Mucosa of descending colon (tissue), 3 donors: ENCODE data around the gene TAF11L7. TPM values are rescaled to one million over a fixed set of nuclear protein-coding genes. Genes with fewer than 3 reads are reported as not detected.
"Not testable (repeated sequence)": the region's sequence is repeated elsewhere in the genome, so short reads cannot be mapped to it uniquely, and the experiment has no call there.

Experiments
- ATAC-seq: fragments of 200-7000 bp; cut with Tn5 transposase; one replicate; pipeline ENCODE4 v1.9.1; 2020; ENCODE audit warnings: mild to moderate bottlenecking, moderate library complexity
- DNase-seq, 3 donors: peaks; one replicate each; pipeline ENCODE4 v3.0.0-alpha.2; 2020
- H3K36me3 ChIP-seq: fragments of 200-600 bp; one replicate; pipeline ENCODE4 v1.8.0; 2021; ENCODE audit warnings: low read depth, mild to moderate bottlenecking
- H3K4me1 ChIP-seq: fragments of 200-600 bp; one replicate; pipeline ENCODE4 v1.8.0; 2021; ENCODE audit warnings: low read depth, mild to moderate bottlenecking
- H3K4me3 ChIP-seq: fragments of 200-600 bp; one replicate; pipeline ENCODE4 v1.8.0; 2021; ENCODE audit warnings: mild to moderate bottlenecking
- H3K9me3 ChIP-seq: fragments of 200-600 bp; one replicate; pipeline ENCODE4 v1.8.0; 2021; ENCODE audit warnings: mild to moderate bottlenecking
- intact Hi-C, 2 donors: fragments of 100-400 bp; cut with DNase I in 1 of 2; cut with micrococcal nuclease in 1 of 2; formaldehyde crosslinking; loops; one replicate each; pipeline versions ENCODE4 v1.11.0 to v1.11.1; 2022; cut with DNase I, micrococcal nuclease
- total RNA-seq, 3 donors: library from RNA; stranded (reverse); fragmentation: NEBNext Ultra II Directional in 2 of 3; extraction: Animal tissue kit (Norgen Biotek cat#: 25700) in 2 of 3; gene quantifications; one replicate each; pipeline versions ENCODE4 v1.2.1 to v1.2.4, GENCODE V29; 2021 to 2023
- TF ChIP-seq, protein P1 (sequence below): fragments of 200-600 bp; IDR thresholded peaks from one replicate; pipeline ENCODE4 v1.8.0; 2022; ENCODE audit warnings: antibody characterized with exemption, mild to moderate bottlenecking
- donor health status: DM: no; HTN: no; CAD: no; lungs with moderate emphysema.
- donor health status: DM: no; HTN: no; CAD: no.
- donor health status: DM: no; HTN: yes; CAD: no.

TAF11L7 gene
- total RNA-seq, 3 donors from 2014 or later = not detected

DNA sequence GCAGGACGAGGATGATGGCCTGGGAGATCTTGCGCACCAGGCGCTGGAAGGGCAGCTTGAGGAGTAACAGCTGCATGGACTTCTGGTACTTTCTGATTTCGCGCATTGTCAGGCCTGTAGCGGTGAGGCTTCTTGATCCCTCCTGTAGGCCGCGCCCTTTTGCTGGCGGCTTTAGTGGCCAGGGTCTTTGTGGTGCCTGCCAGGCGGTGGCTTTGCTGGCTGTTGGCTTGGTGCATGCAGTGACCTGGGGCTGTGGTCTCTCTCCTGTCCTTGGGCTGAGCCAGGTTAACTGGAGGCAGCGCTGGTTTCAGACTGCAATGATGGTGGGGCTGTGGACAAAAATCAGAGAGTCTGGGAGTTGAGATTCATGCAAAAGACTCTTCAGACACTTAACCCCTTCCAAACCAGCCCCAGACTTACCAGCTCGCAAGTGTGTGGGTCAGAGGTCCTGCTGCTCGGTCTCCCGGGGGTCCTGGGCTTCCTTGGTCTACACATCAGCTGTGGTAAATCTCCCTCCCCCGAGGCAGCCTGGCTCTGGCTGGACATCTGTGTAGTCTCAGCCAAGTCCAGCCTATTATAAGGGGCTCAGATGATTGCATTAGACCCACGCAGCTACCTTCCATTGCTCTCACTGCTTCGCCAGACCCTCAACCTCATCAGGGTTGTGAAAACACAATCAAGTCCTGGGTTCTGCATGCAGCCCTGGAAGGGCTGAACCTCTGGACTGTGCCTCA lies 29.5 kb upstream of the TAF11L7 start:
- intact Hi-C loops = no loop called here
- Histone ChIP-seq H3K4me1 (no peaks in the 10 kb centered on the region), H3K4me3 (no peak overlapping the region), H3K36me3 (no peaks in the 10 kb centered on the region), H3K9me3 (no peaks in the 10 kb centered on the region)
- ATAC-seq = no peak
- TF ChIP-seq, protein P1, sequence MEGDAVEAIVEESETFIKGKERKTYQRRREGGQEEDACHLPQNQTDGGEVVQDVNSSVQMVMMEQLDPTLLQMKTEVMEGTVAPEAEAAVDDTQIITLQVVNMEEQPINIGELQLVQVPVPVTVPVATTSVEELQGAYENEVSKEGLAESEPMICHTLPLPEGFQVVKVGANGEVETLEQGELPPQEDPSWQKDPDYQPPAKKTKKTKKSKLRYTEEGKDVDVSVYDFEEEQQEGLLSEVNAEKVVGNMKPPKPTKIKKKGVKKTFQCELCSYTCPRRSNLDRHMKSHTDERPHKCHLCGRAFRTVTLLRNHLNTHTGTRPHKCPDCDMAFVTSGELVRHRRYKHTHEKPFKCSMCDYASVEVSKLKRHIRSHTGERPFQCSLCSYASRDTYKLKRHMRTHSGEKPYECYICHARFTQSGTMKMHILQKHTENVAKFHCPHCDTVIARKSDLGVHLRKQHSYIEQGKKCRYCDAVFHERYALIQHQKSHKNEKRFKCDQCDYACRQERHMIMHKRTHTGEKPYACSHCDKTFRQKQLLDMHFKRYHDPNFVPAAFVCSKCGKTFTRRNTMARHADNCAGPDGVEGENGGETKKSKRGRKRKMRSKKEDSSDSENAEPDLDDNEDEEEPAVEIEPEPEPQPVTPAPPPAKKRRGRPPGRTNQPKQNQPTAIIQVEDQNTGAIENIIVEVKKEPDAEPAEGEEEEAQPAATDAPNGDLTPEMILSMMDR = no peak
- no peak for DNase-seq

DNA sequence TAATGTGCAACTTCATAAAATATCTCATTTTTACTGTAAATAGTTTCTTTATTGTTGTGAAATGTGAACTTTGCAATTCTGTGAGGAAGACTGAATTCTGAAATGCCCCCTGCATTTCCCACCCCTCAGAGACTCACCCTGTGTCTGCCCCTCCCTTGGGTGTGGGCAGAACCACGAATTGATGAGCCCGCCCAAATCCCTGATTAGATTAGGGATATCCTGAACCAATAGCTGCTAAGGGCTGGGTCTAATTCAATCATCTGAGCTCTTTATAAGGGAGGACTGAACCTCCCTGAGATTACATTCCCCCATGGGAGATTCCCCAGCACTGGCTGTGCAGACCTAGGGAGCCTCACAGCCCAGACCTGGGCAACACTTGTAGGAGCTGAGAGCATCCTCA lies 24.5 kb upstream of the TAF11L7 start, which contains the start of gene TAF11L12:
TSS of gene TAF11L12 (plus strand) at position 301 of the 400 bp plus-strand sequence.
- ATAC-seq, intact Hi-C loops, H3K4me3 ChIP-seq, DNase-seq, H3K9me3 ChIP-seq, H3K4me1 ChIP-seq, H3K36me3 ChIP-seq: not testable (repeated sequence)

DNA sequence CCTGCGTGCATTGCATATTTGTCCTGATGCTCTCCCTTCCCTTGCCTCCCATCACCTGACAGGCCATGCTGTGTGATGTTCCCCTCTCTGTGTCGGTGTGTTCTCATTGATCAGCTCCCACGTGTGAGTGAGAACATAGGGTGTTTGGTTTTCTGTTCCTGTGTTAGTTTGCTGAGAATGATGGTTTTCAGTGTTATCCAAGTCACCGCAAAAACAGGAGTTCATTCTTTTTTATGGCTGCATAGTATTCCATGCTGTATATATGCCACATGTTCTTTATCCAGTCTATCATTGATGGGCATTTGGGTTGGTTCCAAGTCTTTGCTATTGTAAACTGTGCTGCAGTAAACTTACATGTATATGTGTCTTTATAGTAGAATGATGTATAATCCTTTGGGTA lies 21.9 kb upstream of the TAF11L7 start:
- DNase-seq, ATAC-seq, intact Hi-C loops, H3K4me3 ChIP-seq, H3K9me3 ChIP-seq, H3K36me3 ChIP-seq, H3K4me1 ChIP-seq: not testable (repeated sequence)

DNA sequence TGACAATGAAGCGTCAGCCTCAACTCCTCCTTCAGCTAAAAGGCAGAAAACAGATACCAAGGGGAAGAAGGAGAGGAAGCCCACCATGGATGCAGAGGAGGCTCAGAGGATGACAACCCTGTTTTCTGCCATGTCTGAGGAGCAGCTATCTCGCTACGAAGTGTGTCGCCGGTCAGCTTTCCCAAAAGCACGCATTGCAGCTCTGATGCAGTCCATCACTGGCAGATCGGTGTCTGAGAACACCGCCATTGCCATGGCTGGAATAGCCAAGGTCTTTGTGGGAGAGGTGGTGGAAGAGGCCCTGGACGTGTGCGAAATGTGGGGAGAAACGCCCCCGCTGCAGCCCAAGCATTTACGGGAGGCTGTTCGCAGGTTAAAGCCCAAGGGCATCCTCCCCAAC lies 19.4 kb upstream of the TAF11L7 start:
- Histone ChIP-seq H3K4me1 (no peaks in the 10 kb centered on the region), H3K36me3 (no peaks in the 10 kb centered on the region), H3K9me3 (no peaks in the 10 kb centered on the region), H3K4me3 (no peak overlapping the region)
- no peak for DNase-seq
- intact Hi-C loops = no loop called here
- TF ChIP-seq, protein P1 = no peak
- ATAC-seq = no peak

DNA sequence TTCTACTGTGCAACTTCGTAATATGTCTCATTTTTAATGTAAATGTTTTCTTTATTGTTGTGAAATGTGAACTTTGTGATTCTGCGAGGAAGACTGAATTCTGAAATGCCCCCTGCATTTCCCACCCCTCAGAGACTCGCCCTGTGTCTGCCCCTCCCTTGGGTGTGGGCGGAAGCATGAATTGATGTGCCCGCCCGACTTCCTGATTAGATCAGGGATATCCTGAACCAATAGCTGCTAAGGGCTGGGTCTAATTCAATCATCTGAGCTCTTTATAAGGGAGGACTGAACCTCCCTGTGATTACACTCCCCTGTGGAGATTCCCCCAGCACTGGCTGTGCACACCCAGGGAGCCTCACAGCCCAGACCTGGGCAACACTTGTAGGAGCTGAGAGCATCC lies 18.3 kb upstream of the TAF11L7 start, which contains the start of gene TAF11L11:
TSS of gene TAF11L11 (plus strand) at position 304 of the 400 bp plus-strand sequence.
- H3K9me3 ChIP-seq, H3K4me3 ChIP-seq, H3K4me1 ChIP-seq, DNase-seq, ATAC-seq, H3K36me3 ChIP-seq, intact Hi-C loops: not testable (repeated sequence)

DNA sequence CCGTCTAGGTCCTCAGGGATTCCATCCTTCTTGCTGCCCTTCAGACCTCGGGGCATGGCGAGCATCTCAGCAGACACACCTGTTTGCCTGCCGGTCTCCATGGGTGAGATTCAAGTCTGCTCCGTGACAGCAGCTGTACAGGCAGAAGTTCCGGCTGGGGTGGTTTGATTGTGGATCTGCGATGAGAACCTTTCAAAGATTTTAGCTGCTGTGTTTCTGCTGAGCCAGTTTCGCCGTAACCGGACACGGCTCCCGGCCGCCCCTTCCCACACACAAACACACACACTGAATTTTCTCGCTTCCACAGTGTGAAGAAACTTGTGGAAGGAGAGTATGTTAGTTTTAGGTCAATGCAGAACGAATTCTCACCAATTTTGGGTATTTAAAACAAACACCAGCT lies 12.2 kb upstream of the TAF11L7 start, which contains the start of gene TAF11L10:
TSS of gene TAF11L10 (minus strand) at position 101 of the 400 bp plus-strand sequence.
- H3K4me3 ChIP-seq, intact Hi-C loops, ATAC-seq, H3K36me3 ChIP-seq, H3K4me1 ChIP-seq, DNase-seq, H3K9me3 ChIP-seq: not testable (repeated sequence)

DNA sequence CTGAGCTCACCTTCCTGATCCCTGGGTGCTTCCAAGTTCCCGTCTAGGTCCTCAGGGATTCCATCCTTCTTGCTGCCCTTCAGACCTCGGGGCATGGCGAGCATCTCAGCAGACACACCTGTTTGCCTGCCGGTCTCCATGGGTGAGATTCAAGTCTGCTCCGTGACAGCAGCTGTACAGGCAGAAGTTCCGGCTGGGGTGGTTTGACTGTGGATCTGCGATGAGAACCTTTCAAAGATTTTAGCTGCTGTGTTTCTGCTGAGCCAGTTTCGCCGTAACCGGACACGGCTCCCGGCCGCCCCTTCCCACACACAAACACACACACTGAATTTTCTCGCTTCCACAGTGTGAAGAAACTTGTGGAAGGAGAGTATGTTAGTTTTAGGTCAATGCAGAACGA lies 8.7 kb upstream of the TAF11L7 start, which contains the start of gene TAF11L9:
TSS of gene TAF11L9 (minus strand) at position 140 of the 400 bp plus-strand sequence.
- H3K4me3 ChIP-seq, ATAC-seq, H3K4me1 ChIP-seq, intact Hi-C loops, H3K9me3 ChIP-seq, H3K36me3 ChIP-seq: not testable (repeated sequence)
- DNase-seq = peak in 1 of 3 donors; percentile 30

DNA sequence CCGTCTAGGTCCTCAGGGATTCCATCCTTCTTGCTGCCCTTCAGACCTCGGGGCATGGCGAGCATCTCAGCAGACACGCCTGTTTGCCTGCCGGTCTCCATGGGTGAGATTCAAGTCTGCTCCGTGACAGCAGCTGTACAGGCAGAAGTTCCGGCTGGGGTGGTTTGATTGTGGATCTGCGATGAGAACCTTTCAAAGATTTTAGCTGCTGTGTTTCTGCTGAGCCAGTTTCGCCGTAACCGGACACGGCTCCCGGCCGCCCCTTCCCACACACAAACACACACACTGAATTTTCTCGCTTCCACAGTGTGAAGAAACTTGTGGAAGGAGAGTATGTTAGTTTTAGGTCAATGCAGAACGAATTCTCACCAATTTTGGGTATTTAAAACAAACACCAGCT lies 5.3 kb upstream of the TAF11L7 start, which contains the start of gene TAF11L8:
TSS of gene TAF11L8 (minus strand) at position 101 of the 400 bp plus-strand sequence.
- H3K36me3 ChIP-seq, H3K9me3 ChIP-seq, DNase-seq, intact Hi-C loops, H3K4me3 ChIP-seq, H3K4me1 ChIP-seq, ATAC-seq: not testable (repeated sequence)

Other genes with a start within 250 kb of the TAF11L7 start
- not detected for gene TAF11L2, start 87.5 kb downstream of the TAF11L7 start, total RNA-seq
- not detected for gene TAF11L3, start 67.4 kb downstream of the TAF11L7 start, total RNA-seq
- not detected for gene TAF11L4, start 64.0 kb downstream of the TAF11L7 start, total RNA-seq
- not detected for gene TAF11L5, start 60.5 kb downstream of the TAF11L7 start, total RNA-seq
- gene TAF11L6, start 57.1 kb downstream of the TAF11L7 start, total RNA-seq = not detected
- gene TAF11L8, start 5.2 kb upstream of the TAF11L7 start, total RNA-seq = not detected
- gene TAF11L9, start 8.6 kb upstream of the TAF11L7 start, total RNA-seq = not detected
- not detected for gene TAF11L10, start 12.1 kb upstream of the TAF11L7 start, total RNA-seq
- gene TAF11L11, start 18.4 kb upstream of the TAF11L7 start, total RNA-seq = not detected
- gene TAF11L12, start 24.6 kb upstream of the TAF11L7 start, total RNA-seq = not detected
- gene TAF11L13, start 46.3 kb upstream of the TAF11L7 start, total RNA-seq = not detected
- not detected for gene TAF11L14, start 48.7 kb upstream of the TAF11L7 start, total RNA-seq